ENCODE measurements around the gene ATF7. TPM values are rescaled to one million over a fixed set of nuclear protein-coding genes. Genes with fewer than 3 reads are reported as not detected.
A peak's percentile ranks its signal among the peaks of the same experiment; 100 is the strongest.

The ATF7 gene
- total and polyA plus RNA-seq, 9 of the 15 experiments (the other 6 are each of a cell fraction or from before 2014, with no cell fraction given) = 10.6 to 30.4 (median 20.7) TPM

- TF ChIP-seq, protein P1, sequence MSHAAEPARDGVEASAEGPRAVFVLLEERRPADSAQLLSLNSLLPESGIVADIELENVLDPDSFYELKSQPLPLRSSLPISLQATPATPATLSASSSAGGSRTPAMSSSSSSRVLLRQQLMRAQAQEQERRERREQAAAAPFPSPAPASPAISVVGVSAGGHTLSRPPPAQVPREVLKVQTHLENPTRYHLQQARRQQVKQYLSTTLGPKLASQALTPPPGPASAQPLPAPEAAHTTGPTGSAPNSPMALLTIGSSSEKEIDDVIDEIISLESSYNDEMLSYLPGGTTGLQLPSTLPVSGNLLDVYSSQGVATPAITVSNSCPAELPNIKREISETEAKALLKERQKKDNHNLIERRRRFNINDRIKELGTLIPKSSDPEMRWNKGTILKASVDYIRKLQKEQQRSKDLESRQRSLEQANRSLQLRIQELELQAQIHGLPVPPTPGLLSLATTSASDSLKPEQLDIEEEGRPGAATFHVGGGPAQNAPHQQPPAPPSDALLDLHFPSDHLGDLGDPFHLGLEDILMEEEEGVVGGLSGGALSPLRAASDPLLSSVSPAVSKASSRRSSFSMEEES (CRISPR knock-in tag; IDR thresholded peaks at IDR 0.05) = peak; percentile 97
- TF ChIP-seq CREBBP (IDR thresholded peaks at IDR 0.05; ENCODE audit: low read depth, low read length) = no peak
- TF ChIP-seq NBN (IDR thresholded peaks at IDR 0.05; ENCODE audit: low read depth) = 0 out of 2 replicates have a peak, but pooled peaks have one; percentile 46
- peak in 1 of 2 experiments; percentile 91; a peak in 2 of 4 replicates for TF ChIP-seq SIN3A (IDR thresholded peaks at IDR 0.05; ENCODE audit: borderline replicate concordance in 2 of 2, control insufficient read depth in 1 of 2, low read depth in 2 of 2, low read length in 2 of 2)
- TF ChIP-seq, protein P2, sequence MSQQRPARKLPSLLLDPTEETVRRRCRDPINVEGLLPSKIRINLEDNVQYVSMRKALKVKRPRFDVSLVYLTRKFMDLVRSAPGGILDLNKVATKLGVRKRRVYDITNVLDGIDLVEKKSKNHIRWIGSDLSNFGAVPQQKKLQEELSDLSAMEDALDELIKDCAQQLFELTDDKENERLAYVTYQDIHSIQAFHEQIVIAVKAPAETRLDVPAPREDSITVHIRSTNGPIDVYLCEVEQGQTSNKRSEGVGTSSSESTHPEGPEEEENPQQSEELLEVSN (IDR thresholded peaks at IDR 0.05; ENCODE audit: borderline replicate concordance in 1 of 2, extremely low read depth in 1 of 2, insufficient read depth in 1 of 2, insufficient read length in 1 of 2, low read depth in 1 of 2, low read length in 1 of 2, poor library complexity in 1 of 2, severe bottlenecking in 1 of 2) = peak; percentile 44 to 47
- peak; percentile 70; the same call in 1 of the 2 replicates for TF ChIP-seq GATAD2A (IDR thresholded peaks at IDR 0.05)
- no peak for TF ChIP-seq ELF2 (CRISPR knock-in tag; IDR thresholded peaks at IDR 0.05)
- TF ChIP-seq ZSCAN29 (IDR thresholded peaks at IDR 0.05) = no peak
- TF ChIP-seq CREB1 (IDR thresholded peaks at IDR 0.05) = peak; percentile 57; the same call in 1 of the 2 replicates
- peak; percentile 21; the same call in 1 of the 2 replicates for TF ChIP-seq CREB1 (CRISPR knock-in tag; IDR thresholded peaks at IDR 0.05)
- peak; percentile 67; the same call in 1 of the 2 replicates for TF ChIP-seq PHF8 (IDR thresholded peaks at IDR 0.05; ENCODE audit: borderline replicate concordance, low read length)
- peak; percentile 65 for TF ChIP-seq SUPT5H (IDR thresholded peaks at IDR 0.05)
- TF ChIP-seq POLR2B (IDR thresholded peaks at IDR 0.05; ENCODE audit: low read depth, partially characterized antibody) = peak; percentile 43
- peak; percentile 96 for TF ChIP-seq ZNF740 (CRISPR knock-in tag; IDR thresholded peaks at IDR 0.05)
- TF ChIP-seq ZNF740 (tag; IDR thresholded peaks at IDR 0.05) = peak in 1 of 2 experiments; percentile 71; a peak in 1 of 4 replicates
- TF ChIP-seq SRSF7 (optimal IDR thresholded peaks at IDR 0.05; ENCODE audit: low read depth, low read length) = no peak
- TF ChIP-seq ZBTB26 (CRISPR knock-in tag; IDR thresholded peaks at IDR 0.05) = 0 out of 2 replicates have a peak, but pooled peaks have one; percentile 59
- peak; percentile 26 for TF ChIP-seq DACH1 (IDR thresholded peaks at IDR 0.05; ENCODE audit: partially characterized antibody)
- no peak for TF ChIP-seq THAP12 (CRISPR knock-in tag; IDR thresholded peaks at IDR 0.05)
These were observed 133.2 kb downstream of the ATF7 start (continued) for GRCh38 chr12:53492830-53493609.

Data from K562 (cell line).